SJCRH30 (cell line): Measurements from ENCODE around the gene APOBEC3F. TPM values are rescaled to one million over a fixed set of nuclear protein-coding genes. Genes with fewer than 3 reads are reported as not detected.
"Not testable (repeated sequence)": the region's sequence is repeated elsewhere in the genome, so short reads cannot be mapped to it uniquely, and the experiment has no call there.

ENCODE experiments used
- DNase-seq, 2 experiments: peaks; one replicate each; pipeline ENCODE4 v3.0.0-alpha.2; 2015 to 2020
- H3K27ac ChIP-seq: fragments of 250-450 bp; sonication (Bioruptor Pico); 2 replicates; pipeline ENCODE4 v1.5.1; 2020; ENCODE audit warnings: mild to moderate bottlenecking, moderate library complexity
- H3K27me3 ChIP-seq: fragments of 250-450 bp; sonication (Bioruptor Pico); 2 replicates; pipeline ENCODE4 v1.5.1; 2020; ENCODE audit warnings: mild to moderate bottlenecking, moderate library complexity
- H3K36me3 ChIP-seq: fragments of 250-450 bp; sonication (Bioruptor Pico); 2 replicates; pipeline ENCODE4 v1.5.1; 2020; ENCODE audit warnings: mild to moderate bottlenecking, moderate library complexity
- H3K4me1 ChIP-seq: fragments of 250-450 bp; sonication (Bioruptor Pico); 2 replicates; pipeline ENCODE4 v1.5.1; 2020; ENCODE audit warnings: mild to moderate bottlenecking, moderate library complexity
- H3K4me3 ChIP-seq: fragments of 250-450 bp; sonication (Bioruptor Pico); 2 replicates; pipeline ENCODE4 v1.5.1; 2020; ENCODE audit warnings: mild to moderate bottlenecking, moderate library complexity
- H3K9me3 ChIP-seq: fragments of 250-450 bp; sonication (Bioruptor Pico); replicated peaks from 2 replicates; pipeline ENCODE4 v1.5.1; 2020; ENCODE audit warnings: mild to moderate bottlenecking, moderate library complexity
- total RNA-seq: library from RNA; depleted of rRNA; stranded (reverse); fragments of >200 nt; shearing (Covaris generic); gene quantifications from 2 replicates; pipeline ENCODE4 v1.2.3, GENCODE V29; 2014

Gene APOBEC3F
- total RNA-seq, 1 experiment from 2014 or later, result not detected

GRCh38 chr22:39076155-39077025 is 35.7 kb downstream of the APOBEC3F start:
- not testable (repeated sequence) for H3K9me3 ChIP-seq

GRCh38 chr22:39077026-39077840 is 36.6 kb downstream of the APOBEC3F start, which contains the start of gene APOBEC3G:
APOBEC3G (plus strand) TSS chr22:39077275; CDS start chr22:39077362, 87 bp downstream.
- not testable (repeated sequence) for H3K36me3 ChIP-seq, H3K9me3 ChIP-seq, H3K4me1 ChIP-seq, H3K27me3 ChIP-seq, DNase-seq, H3K27ac ChIP-seq, H3K4me3 ChIP-seq

More at GRCh38 chr22:39076155-39077025, 35.7 kb downstream of the APOBEC3F start:
- not testable (repeated sequence) for DNase-seq, H3K36me3 ChIP-seq, H3K27me3 ChIP-seq, H3K4me1 ChIP-seq, H3K27ac ChIP-seq, H3K4me3 ChIP-seq

GRCh38 chr22:39077912-39078311 is 37.2 kb downstream of the APOBEC3F start:
- DNase-seq, H3K9me3 ChIP-seq, H3K36me3 ChIP-seq, H3K4me1 ChIP-seq, H3K27ac ChIP-seq, H3K4me3 ChIP-seq, H3K27me3 ChIP-seq: not testable (repeated sequence)

- Histone ChIP-seq H3K4me1 (no peaks in the 10 kb centered on the region), H3K27me3 (peaks cover 7% of the 10 kb centered on the region; the same call in 1 of the 2 replicates), H3K9me3 (no peaks in the 10 kb centered on the region), H3K36me3 (no peaks in the 10 kb centered on the region), H3K27ac (no peak overlapping the region), H3K4me3 (no peak overlapping the region)
- no peak for DNase-seq
Measured at GRCh38 chr22:39078329-39078728, 37.7 kb downstream of the APOBEC3F start.

GRCh38 chr22:39079054-39079637 is 38.5 kb downstream of the APOBEC3F start:
- H3K9me3 ChIP-seq, H3K27ac ChIP-seq, H3K27me3 ChIP-seq, H3K4me3 ChIP-seq, DNase-seq, H3K36me3 ChIP-seq, H3K4me1 ChIP-seq: not testable (repeated sequence)

- Histone ChIP-seq H3K9me3 (no peaks in the 10 kb centered on the region), H3K4me1 (no peaks in the 10 kb centered on the region), H3K4me3 (no peak overlapping the region), H3K27ac (no peak overlapping the region), H3K36me3 (no peaks in the 10 kb centered on the region), H3K27me3 (peaks cover 10% of the 10 kb centered on the region; the same call in 1 of the 2 replicates)
- DNase-seq, result no peak
Measured at GRCh38 chr22:39080052-39080762, 39.5 kb downstream of the APOBEC3F start.

- H3K4me3 ChIP-seq, result no peak overlapping the region
- peaks cover 15% of the 10 kb centered on the region for H3K27me3 ChIP-seq
- no peak for DNase-seq
- H3K27ac ChIP-seq, result no peak overlapping the region
- H3K36me3 ChIP-seq, result no peaks in the 10 kb centered on the region
- no peaks in the 10 kb centered on the region for H3K9me3 ChIP-seq
- H3K4me1 ChIP-seq, result no peaks in the 10 kb centered on the region
Measured at GRCh38 chr22:39081016-39081415, 40.4 kb downstream of the APOBEC3F start.

GRCh38 chr22:39081598-39081997 is 40.9 kb downstream of the APOBEC3F start:
- Histone ChIP-seq H3K4me3 (no peak overlapping the region), H3K27me3 (peaks cover 19% of the 10 kb centered on the region), H3K9me3 (no peaks in the 10 kb centered on the region), H3K27ac (no peak overlapping the region), H3K4me1 (no peaks in the 10 kb centered on the region), H3K36me3 (no peaks in the 10 kb centered on the region)
- DNase-seq, result no peak

GRCh38 chr22:39083212-39084165 is 42.8 kb downstream of the APOBEC3F start:
- H3K4me3 ChIP-seq, result no peak overlapping the region
- H3K27ac ChIP-seq, result no peak overlapping the region
- H3K9me3 ChIP-seq, result no peaks in the 10 kb centered on the region
- H3K36me3 ChIP-seq, result no peaks in the 10 kb centered on the region
- peaks cover 19% of the 10 kb centered on the region for H3K27me3 ChIP-seq
- no peak for DNase-seq
- no peaks in the 10 kb centered on the region for H3K4me1 ChIP-seq

- Histone ChIP-seq H3K4me1 (no peaks in the 10 kb centered on the region), H3K36me3 (no peaks in the 10 kb centered on the region), H3K4me3 (no peak overlapping the region), H3K9me3 (no peaks in the 10 kb centered on the region), H3K27me3 (peaks cover 19% of the 10 kb centered on the region), H3K27ac (no peak overlapping the region)
- DNase-seq, result no peak
Measured at GRCh38 chr22:39084666-39085065, 44.0 kb downstream of the APOBEC3F start.

GRCh38 chr22:39087098-39087497 is 46.4 kb downstream of the APOBEC3F start:
- H3K27ac ChIP-seq, result no peak overlapping the region
- H3K9me3 ChIP-seq, result no peaks in the 10 kb centered on the region
- no peaks in the 10 kb centered on the region for H3K4me1 ChIP-seq
- H3K27me3 ChIP-seq, result peaks cover 16% of the 10 kb centered on the region
- no peaks in the 10 kb centered on the region for H3K36me3 ChIP-seq
- H3K4me3 ChIP-seq, result no peak overlapping the region
- DNase-seq, result no peak

GRCh38 chr22:39087881-39088684 is 47.4 kb downstream of the APOBEC3F start:
- Histone ChIP-seq H3K9me3 (no peaks in the 10 kb centered on the region), H3K4me1 (no peaks in the 10 kb centered on the region), H3K27ac (no peak overlapping the region), H3K4me3 (no peak overlapping the region), H3K36me3 (no peaks in the 10 kb centered on the region), H3K27me3 (peaks cover 12% of the 10 kb centered on the region)
- no peak for DNase-seq

- Histone ChIP-seq H3K36me3 (no peaks in the 10 kb centered on the region), H3K27ac (no peak overlapping the region), H3K4me1 (no peaks in the 10 kb centered on the region), H3K9me3 (no peaks in the 10 kb centered on the region), H3K4me3 (no peak overlapping the region), H3K27me3 (peaks cover 12% of the 10 kb centered on the region)
- no peak for DNase-seq
Measured at GRCh38 chr22:39088685-39089032, 48.0 kb downstream of the APOBEC3F start.
